ENCODE data around the gene ZC3H12C.

ZC3H12C gene

GRCh38 chr11:110196241-110196754, 103.1 kb downstream of the ZC3H12C start:
- Histone ChIP-seq H3K4me1 (ENCODE audit: insufficient read depth, low read length, severe bottlenecking) (peaks cover 8% of the 10 kb centered on the region), H3K36me3 (ENCODE audit: insufficient read depth, low read length) (no peaks in the 10 kb centered on the region), H3K9me3 (ENCODE audit: low read length) (peaks cover 3% of the 10 kb centered on the region), H3F3A (ENCODE audit: insufficient read depth, low read length) (no peaks in the 10 kb centered on the region), H3K9me2 (ENCODE audit: low read depth, low read length) (no peaks in the 10 kb centered on the region), H3K27me3 (ENCODE audit: insufficient read depth, low read length) (no peaks in the 10 kb centered on the region), H3K4me3 (ENCODE audit: low read depth, low read length, poor library complexity, severe bottlenecking) (no peak overlapping the region), H3K9ac (ENCODE audit: low read length) (no peak overlapping the region), H3K4me2 (ENCODE audit: low read length) (no peak overlapping the region), H2AFZ (ENCODE audit: low read length) (no peak overlapping the region), H4K20me1 (ENCODE audit: insufficient read depth, low read length) (no peaks in the 10 kb centered on the region), H3K79me2 (ENCODE audit: insufficient read depth, low read length) (no peaks in the 10 kb centered on the region), H3K27ac (ENCODE audit: low read depth, low read length, poor library complexity, severe bottlenecking) (no peak overlapping the region)
- TF ChIP-seq EZH2 (IDR thresholded peaks at IDR 0.05; ENCODE audit: borderline replicate concordance, low read length), result no peak
- TF ChIP-seq, protein P1, sequence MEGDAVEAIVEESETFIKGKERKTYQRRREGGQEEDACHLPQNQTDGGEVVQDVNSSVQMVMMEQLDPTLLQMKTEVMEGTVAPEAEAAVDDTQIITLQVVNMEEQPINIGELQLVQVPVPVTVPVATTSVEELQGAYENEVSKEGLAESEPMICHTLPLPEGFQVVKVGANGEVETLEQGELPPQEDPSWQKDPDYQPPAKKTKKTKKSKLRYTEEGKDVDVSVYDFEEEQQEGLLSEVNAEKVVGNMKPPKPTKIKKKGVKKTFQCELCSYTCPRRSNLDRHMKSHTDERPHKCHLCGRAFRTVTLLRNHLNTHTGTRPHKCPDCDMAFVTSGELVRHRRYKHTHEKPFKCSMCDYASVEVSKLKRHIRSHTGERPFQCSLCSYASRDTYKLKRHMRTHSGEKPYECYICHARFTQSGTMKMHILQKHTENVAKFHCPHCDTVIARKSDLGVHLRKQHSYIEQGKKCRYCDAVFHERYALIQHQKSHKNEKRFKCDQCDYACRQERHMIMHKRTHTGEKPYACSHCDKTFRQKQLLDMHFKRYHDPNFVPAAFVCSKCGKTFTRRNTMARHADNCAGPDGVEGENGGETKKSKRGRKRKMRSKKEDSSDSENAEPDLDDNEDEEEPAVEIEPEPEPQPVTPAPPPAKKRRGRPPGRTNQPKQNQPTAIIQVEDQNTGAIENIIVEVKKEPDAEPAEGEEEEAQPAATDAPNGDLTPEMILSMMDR (IDR thresholded peaks at IDR 0.05; ENCODE audit: low read length), result no peak

GRCh38 chr11:110196884-110197420, 103.8 kb downstream of the ZC3H12C start:
- Histone ChIP-seq H2AFZ (ENCODE audit: low read length) (no peak overlapping the region), H3K9ac (ENCODE audit: low read length) (no peak overlapping the region), H3K27me3 (ENCODE audit: insufficient read depth, low read length) (no peaks in the 10 kb centered on the region), H4K20me1 (ENCODE audit: insufficient read depth, low read length) (no peaks in the 10 kb centered on the region), H3K4me1 (ENCODE audit: insufficient read depth, low read length, severe bottlenecking) (peaks cover 8% of the 10 kb centered on the region), H3F3A (ENCODE audit: insufficient read depth, low read length) (no peaks in the 10 kb centered on the region), H3K36me3 (ENCODE audit: insufficient read depth, low read length) (no peaks in the 10 kb centered on the region), H3K9me2 (ENCODE audit: low read depth, low read length) (no peaks in the 10 kb centered on the region), H3K4me2 (ENCODE audit: low read length) (no peak overlapping the region), H3K27ac (ENCODE audit: low read depth, low read length, poor library complexity, severe bottlenecking) (no peak overlapping the region), H3K79me2 (ENCODE audit: insufficient read depth, low read length) (no peaks in the 10 kb centered on the region), H3K4me3 (ENCODE audit: low read depth, low read length, poor library complexity, severe bottlenecking) (no peak overlapping the region), H3K9me3 (ENCODE audit: low read length) (peaks cover 1% of the 10 kb centered on the region)
- TF ChIP-seq, protein P1 (IDR thresholded peaks at IDR 0.05; ENCODE audit: low read length), result no peak
- no peak for TF ChIP-seq EZH2 (IDR thresholded peaks at IDR 0.05; ENCODE audit: borderline replicate concordance, low read length)

- no peaks in the 10 kb centered on the region for H3K27me3 ChIP-seq (ENCODE audit: insufficient read depth, low read length)
- no peak overlapping the region for H3K4me2 ChIP-seq (ENCODE audit: low read length)
- H3K9ac ChIP-seq (ENCODE audit: low read length), result no peak overlapping the region
- H3K4me1 ChIP-seq (ENCODE audit: insufficient read depth, low read length, severe bottlenecking), result no peaks in the 10 kb centered on the region
- H2AFZ ChIP-seq (ENCODE audit: low read length), result no peak overlapping the region
- no peak overlapping the region for H3K4me3 ChIP-seq (ENCODE audit: low read depth, low read length, poor library complexity, severe bottlenecking)
- no peaks in the 10 kb centered on the region for H3K36me3 ChIP-seq (ENCODE audit: insufficient read depth, low read length)
- H3K9me2 ChIP-seq (ENCODE audit: low read depth, low read length), result no peaks in the 10 kb centered on the region
- no peaks in the 10 kb centered on the region for H3F3A ChIP-seq (ENCODE audit: insufficient read depth, low read length)
- no peaks in the 10 kb centered on the region for H3K79me2 ChIP-seq (ENCODE audit: insufficient read depth, low read length)
- H4K20me1 ChIP-seq (ENCODE audit: insufficient read depth, low read length), result no peaks in the 10 kb centered on the region
- H3K27ac ChIP-seq (ENCODE audit: low read depth, low read length, poor library complexity, severe bottlenecking), result no peak overlapping the region
- TF ChIP-seq, protein P1 (IDR thresholded peaks at IDR 0.05; ENCODE audit: low read length), result no peak
- H3K9me3 ChIP-seq (ENCODE audit: low read length), result no peaks in the 10 kb centered on the region
These were observed 105.0 kb downstream of the ZC3H12C start for GRCh38 chr11:110198031-110198729.

Measured in OCI-LY1 (cell line).